Trophoblast cell (in vitro differentiated cells and primary cell): ENCODE data around the gene GRHPR.
"Not testable (repeated sequence)": the region's sequence is repeated elsewhere in the genome, so short reads cannot be mapped to it uniquely, and the experiment has no call there.

Experiments used
- DNase-seq, 2 donors: peaks; one replicate each; pipeline ENCODE4 v3.0.0-alpha.2; 2016
- H2AFZ ChIP-seq: 2 replicates; pipeline ENCODE4 v1.6.1; 2013; ENCODE audit warnings: low read length, moderate library complexity, mild to moderate bottlenecking; ENCODE audit not compliant: insufficient read depth, poor library complexity
- H2AK5ac ChIP-seq: 2 replicates; pipeline ENCODE4 v1.6.1; 2013; ENCODE audit warnings: mild to moderate bottlenecking, low read length
- H2BK120ac ChIP-seq: 2 replicates; pipeline ENCODE4 v1.6.1; 2013; ENCODE audit warnings: low read length, mild to moderate bottlenecking, moderate library complexity; ENCODE audit not compliant: insufficient read depth, poor library complexity
- H2BK12ac ChIP-seq: 2 replicates; pipeline ENCODE4 v1.6.1; 2013; ENCODE audit warnings: mild to moderate bottlenecking, low read length, moderate library complexity
- H2BK5ac ChIP-seq: 2 replicates; pipeline ENCODE4 v1.6.1; 2013; ENCODE audit warnings: low read length, low read depth, moderate library complexity, mild to moderate bottlenecking; ENCODE audit not compliant: poor library complexity
- H3K14ac ChIP-seq: 2 replicates; pipeline ENCODE4 v1.6.1; 2013; ENCODE audit warnings: mild to moderate bottlenecking, low read length
- H3K18ac ChIP-seq: 2 replicates; pipeline ENCODE4 v1.6.1; 2013; ENCODE audit warnings: mild to moderate bottlenecking, low read length
- H3K23ac ChIP-seq: 2 replicates; pipeline ENCODE4 v1.6.1; 2013; ENCODE audit warnings: low read length
- H3K27ac ChIP-seq: 2 replicates; pipeline ENCODE4 v1.5.1; 2013; ENCODE audit warnings: low read depth, mild to moderate bottlenecking, inconsistent platforms, low read length, moderate library complexity
- H3K27me3 ChIP-seq: 2 replicates; pipeline ENCODE4 v1.6.1; 2013; ENCODE audit warnings: inconsistent platforms, mild to moderate bottlenecking, low read length, moderate library complexity; ENCODE audit not compliant: insufficient read depth
- H3K36me3 ChIP-seq, 2 experiments: 1 replicate in 1 of 2; 2 replicates in 1 of 2; pipeline ENCODE4 v1.6.1; 2013; ENCODE audit warnings: low read length in 2 of 2, mild to moderate bottlenecking in 2 of 2, moderate library complexity in 1 of 2; ENCODE audit not compliant: insufficient read depth in 2 of 2, control insufficient read depth in 1 of 2
- H3K4ac ChIP-seq: 2 replicates; pipeline ENCODE4 v1.6.1; 2013; ENCODE audit warnings: low read depth, mild to moderate bottlenecking, low read length, moderate library complexity
- H3K4me1 ChIP-seq, 2 experiments: 1 replicate in 1 of 2; 2 replicates in 1 of 2; pipeline ENCODE4 v1.6.1; 2013; ENCODE audit warnings: low read length in 2 of 2, mild to moderate bottlenecking in 2 of 2, moderate library complexity in 1 of 2; ENCODE audit not compliant: insufficient read depth in 2 of 2, control insufficient read depth in 1 of 2
- H3K4me2 ChIP-seq: 2 replicates; pipeline ENCODE4 v1.6.1; 2013; ENCODE audit warnings: inconsistent platforms, mild to moderate bottlenecking, low read length, moderate library complexity
- H3K4me3 ChIP-seq: 2 replicates; pipeline ENCODE4 v1.5.1; 2013; ENCODE audit warnings: mild to moderate bottlenecking, low read depth, low read length, inconsistent platforms
- H3K79me1 ChIP-seq: one replicate; pipeline ENCODE4 v1.6.1; 2013; ENCODE audit warnings: low read length
- H3K79me2 ChIP-seq: 2 replicates; pipeline ENCODE4 v1.6.1; 2013; ENCODE audit warnings: low read length, mild to moderate bottlenecking; ENCODE audit not compliant: control insufficient read depth, insufficient read depth, poor library complexity
- H3K9ac ChIP-seq: 2 replicates; pipeline ENCODE4 v1.6.1; 2013; ENCODE audit warnings: mild to moderate bottlenecking, low read length
- H3K9me3 ChIP-seq: 2 replicates; pipeline ENCODE4 v1.6.1; 2013; ENCODE audit warnings: low read depth, mild to moderate bottlenecking, control low read depth, inconsistent platforms, low read length; ENCODE audit not compliant: insufficient read depth
- H4K12ac ChIP-seq: 2 replicates; pipeline ENCODE4 v1.6.1; 2013; ENCODE audit warnings: low read depth, mild to moderate bottlenecking, low read length, moderate library complexity
- H4K8ac ChIP-seq: 2 replicates; pipeline ENCODE4 v1.6.1; 2013; ENCODE audit warnings: low read depth, mild to moderate bottlenecking, low read length, moderate library complexity
- H4K91ac ChIP-seq: one replicate; pipeline ENCODE4 v1.6.1; 2013; ENCODE audit warnings: low read depth, mild to moderate bottlenecking, low read length, moderate library complexity
- WGBS: extraction: QIAGEN DNeasy Blood & Tissue Kit; methylation state at CpG from one replicate; pipeline ENCODE4 v1.1.7; 2013; ENCODE audit warnings: missing lambda C conversion rate; ENCODE audit not compliant: insufficient read length, insufficient coverage; ENCODE audit errors: extremely low coverage; 5-methylcytosine and 5-hydroxymethylcytosine counted together

Gene GRHPR

GRCh38 chr9:37424204-37424685, 1.7 kb downstream of the GRHPR start:
- H2BK12ac ChIP-seq, result no peak overlapping the region
- no peak overlapping the region for H4K91ac ChIP-seq
- H3K4me2 ChIP-seq, result no peak overlapping the region
- peaks cover 1% of the 10 kb centered on the region for H3K9me3 ChIP-seq
- no peak overlapping the region for H2AK5ac ChIP-seq
- H3K14ac ChIP-seq, result no peak overlapping the region
- H3K4ac ChIP-seq, result peak overlapping the region; percentile 41
- H3K18ac ChIP-seq, result peak overlapping the region; percentile 15
- no peak overlapping the region for H4K8ac ChIP-seq
- H3K9ac ChIP-seq, result peak overlapping the region; percentile 29
- H3K79me1 ChIP-seq, result peaks cover 6% of the 10 kb centered on the region
- H3K4me1 ChIP-seq, result peaks cover 0 to 11% of the 10 kb centered on the region in 2 experiments
- peaks cover 32 to 34% of the 10 kb centered on the region in 2 experiments for H3K36me3 ChIP-seq
- no peak overlapping the region for H2AFZ ChIP-seq
- no CpG with 5 or more reads among the region's 8 CpGs for WGBS
- H4K12ac ChIP-seq, result no peak overlapping the region
- no peak overlapping the region for H2BK5ac ChIP-seq
- DNase-seq, result no peak
- no peaks in the 10 kb centered on the region for H3K27me3 ChIP-seq
- H3K23ac ChIP-seq, result no peak overlapping the region
- H3K79me2 ChIP-seq, result peaks cover 13% of the 10 kb centered on the region
- H3K4me3 ChIP-seq, result no peak overlapping the region
- no peak overlapping the region for H3K27ac ChIP-seq
- no peak overlapping the region for H2BK120ac ChIP-seq

DNA sequence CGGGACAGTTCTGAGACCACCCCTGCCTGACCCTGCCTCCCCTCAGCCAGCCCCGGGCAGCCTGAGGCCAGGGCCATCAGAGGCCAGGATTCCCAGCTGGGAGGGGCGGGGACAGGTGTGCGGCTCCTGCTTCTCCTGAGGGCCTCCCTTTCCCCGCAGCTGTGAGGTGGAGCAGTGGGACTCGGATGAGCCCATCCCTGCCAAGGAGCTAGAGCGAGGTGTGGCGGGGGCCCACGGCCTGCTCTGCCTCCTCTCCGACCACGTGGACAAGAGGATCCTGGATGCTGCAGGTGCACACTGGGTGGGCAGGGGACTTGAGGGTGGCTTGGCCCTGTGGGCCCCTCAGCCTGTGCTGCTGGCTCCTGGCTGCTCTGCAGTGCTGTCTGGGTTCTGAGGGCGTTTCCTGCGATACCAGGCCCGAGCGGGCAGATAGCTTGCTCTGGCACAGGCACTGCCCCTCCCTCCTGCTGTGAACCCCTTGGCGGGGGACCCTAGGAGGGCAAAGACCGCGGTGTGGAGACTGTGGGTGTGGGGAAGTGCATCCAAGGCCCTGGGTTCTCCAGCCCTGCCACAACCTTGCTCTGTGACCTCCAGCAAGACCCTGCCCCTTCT, 2.3 kb downstream of the GRHPR start:
- Histone ChIP-seq H3K36me3 (peaks cover 37 to 39% of the 10 kb centered on the region in 2 experiments), H2BK5ac (no peak overlapping the region), H3K23ac (no peak overlapping the region), H4K8ac (no peak overlapping the region), H3K79me1 (peaks cover 6% of the 10 kb centered on the region), H3K9me3 (peaks cover 1% of the 10 kb centered on the region), H2AFZ (no peak overlapping the region), H3K14ac (no peak overlapping the region), H2AK5ac (no peak overlapping the region), H3K9ac (no peak overlapping the region), H4K91ac (no peak overlapping the region), H3K4ac (peak overlapping the region; percentile 16), H2BK12ac (no peak overlapping the region), H3K4me3 (no peak overlapping the region), H3K27ac (no peak overlapping the region), H3K18ac (no peak overlapping the region), H3K4me2 (no peak overlapping the region), H4K12ac (no peak overlapping the region), H3K79me2 (peaks cover 13% of the 10 kb centered on the region), H3K27me3 (no peaks in the 10 kb centered on the region), H2BK120ac (no peak overlapping the region), H3K4me1 (peaks cover 0 to 11% of the 10 kb centered on the region in 2 experiments)
- WGBS, result no CpG with 5 or more reads among the region's 18 CpGs
- DNase-seq, result no peak

GRCh38 chr9:37425298-37425752, 2.8 kb downstream of the GRHPR start:
- H3K4me2 ChIP-seq, result no peak overlapping the region
- H3K14ac ChIP-seq, result no peak overlapping the region
- H4K12ac ChIP-seq, result no peak overlapping the region
- H4K91ac ChIP-seq, result no peak overlapping the region
- no peak overlapping the region for H3K18ac ChIP-seq
- peaks cover 0 to 11% of the 10 kb centered on the region in 2 experiments for H3K4me1 ChIP-seq
- no peak overlapping the region for H2BK5ac ChIP-seq
- no peak overlapping the region for H3K4me3 ChIP-seq
- no peak overlapping the region for H2AK5ac ChIP-seq
- H2AFZ ChIP-seq, result no peak overlapping the region
- peaks cover 6% of the 10 kb centered on the region for H3K79me1 ChIP-seq
- no peak overlapping the region for H3K9ac ChIP-seq
- no peak overlapping the region for H2BK12ac ChIP-seq
- H3K4ac ChIP-seq, result no peak overlapping the region
- no peak overlapping the region for H4K8ac ChIP-seq
- DNase-seq, result no peak
- H3K36me3 ChIP-seq, result peaks cover 43 to 45% of the 10 kb centered on the region in 2 experiments
- H3K27me3 ChIP-seq, result no peaks in the 10 kb centered on the region
- H3K23ac ChIP-seq, result no peak overlapping the region
- no peak overlapping the region for H2BK120ac ChIP-seq
- peaks cover 1% of the 10 kb centered on the region for H3K9me3 ChIP-seq
- no CpG with 5 or more reads among the region's 11 CpGs for WGBS
- H3K79me2 ChIP-seq, result peaks cover 13% of the 10 kb centered on the region
- no peak overlapping the region for H3K27ac ChIP-seq

DNA sequence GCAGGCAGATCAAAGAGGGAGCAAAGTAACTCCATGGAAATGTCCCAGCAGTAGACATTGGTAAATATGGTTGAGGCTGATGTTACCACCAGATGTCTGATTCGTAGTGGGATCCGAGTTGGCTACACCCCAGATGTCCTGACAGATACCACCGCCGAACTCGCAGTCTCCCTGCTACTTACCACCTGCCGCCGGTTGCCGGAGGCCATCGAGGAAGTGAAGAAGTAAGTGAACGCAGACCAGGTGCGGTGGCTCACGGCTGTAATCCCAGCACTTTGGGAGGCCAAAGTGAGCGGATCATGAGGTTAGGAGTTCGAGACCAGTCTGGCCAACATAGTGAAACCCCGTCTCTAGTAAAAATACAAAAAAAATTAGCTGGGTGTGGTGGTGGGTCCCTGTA, 3.9 kb downstream of the GRHPR start:
- H3K4me2 ChIP-seq, H2BK5ac ChIP-seq, H2BK12ac ChIP-seq, H3K79me1 ChIP-seq, H3K4ac ChIP-seq, H3K4me3 ChIP-seq, H2AFZ ChIP-seq, H2AK5ac ChIP-seq, H4K91ac ChIP-seq, DNase-seq, H3K23ac ChIP-seq, H3K27me3 ChIP-seq, H4K8ac ChIP-seq, H2BK120ac ChIP-seq, H3K14ac ChIP-seq, H3K9me3 ChIP-seq, H4K12ac ChIP-seq, H3K18ac ChIP-seq, H3K9ac ChIP-seq, H3K27ac ChIP-seq: not testable (repeated sequence)
- peaks cover 0 to 11% of the 10 kb centered on the region in 2 experiments for H3K4me1 ChIP-seq
- H3K36me3 ChIP-seq, result peaks cover 54 to 56% of the 10 kb centered on the region in 2 experiments
- WGBS, result no CpG with 5 or more reads among the region's 15 CpGs
- H3K79me2 ChIP-seq, result peaks cover 13% of the 10 kb centered on the region
